H9 (cell line): ENCODE results near the gene ZNF275. TPM values are rescaled to one million over a fixed set of nuclear protein-coding genes. Genes with fewer than 3 reads are reported as not detected.

Experiments used
- DNase-seq: peaks from one replicate; pipeline ENCODE4 v3.0.0-alpha.2; 2017
- H2AFZ ChIP-seq: one replicate; pipeline ENCODE4 v1.6.1; 2013; ENCODE audit warnings: mild to moderate bottlenecking, low read length, control low read depth, moderate library complexity
- H2AK5ac ChIP-seq: 2 replicates; pipeline ENCODE4 v1.6.1; 2013; ENCODE audit warnings: low read length, control low read depth, mixed read lengths; ENCODE audit not compliant: insufficient read length
- H2BK120ac ChIP-seq: one replicate; pipeline ENCODE4 v1.6.1; 2013; ENCODE audit warnings: low read depth, mild to moderate bottlenecking, low read length, control low read depth, inconsistent platforms; ENCODE audit not compliant: poor library complexity, severe bottlenecking
- H2BK12ac ChIP-seq: 2 replicates; pipeline ENCODE4 v1.6.1; 2013; ENCODE audit warnings: low read length, control low read depth, mixed read lengths, low read depth; ENCODE audit not compliant: insufficient read length
- H2BK15ac ChIP-seq: 2 replicates; pipeline ENCODE4 v1.6.1; 2013; ENCODE audit warnings: low read depth, low read length, control low read depth
- H2BK20ac ChIP-seq: one replicate; pipeline ENCODE4 v1.6.1; 2013; ENCODE audit warnings: low read depth, mild to moderate bottlenecking, low read length, control low read depth, inconsistent platforms; ENCODE audit not compliant: poor library complexity, severe bottlenecking
- H2BK5ac ChIP-seq: 2 replicates; pipeline ENCODE4 v1.6.1; 2013; ENCODE audit warnings: low read length, control low read depth, mixed read lengths; ENCODE audit not compliant: insufficient read length
- H3K14ac ChIP-seq: 2 replicates; pipeline ENCODE4 v1.6.1; 2013; ENCODE audit warnings: low read length, control low read depth; ENCODE audit not compliant: insufficient read depth
- H3K18ac ChIP-seq: 2 replicates; pipeline ENCODE4 v1.6.1; 2013; ENCODE audit warnings: low read depth, mild to moderate bottlenecking, mixed read lengths, low read length, control low read depth; ENCODE audit not compliant: insufficient read length
- H3K23ac ChIP-seq: 2 replicates; pipeline ENCODE4 v1.6.1; 2013; ENCODE audit warnings: low read length, control low read depth, mixed read lengths, low read depth; ENCODE audit not compliant: insufficient read length
- H3K23me2 ChIP-seq: 2 replicates; pipeline ENCODE4 v1.6.1; 2013; ENCODE audit warnings: low read depth, mild to moderate bottlenecking, mixed read lengths, low read length, control low read depth; ENCODE audit not compliant: insufficient read length, poor library complexity, severe bottlenecking
- H3K27ac ChIP-seq: 2 replicates; pipeline ENCODE4 v1.5.1; 2013; ENCODE audit warnings: low read length, control low read depth, mixed read lengths, low read depth; ENCODE audit not compliant: insufficient read length
- H3K27me3 ChIP-seq: 2 replicates; pipeline ENCODE4 v1.6.1; 2013; ENCODE audit warnings: low read length, control low read depth, inconsistent platforms; ENCODE audit not compliant: insufficient read depth
- H3K4ac ChIP-seq: 2 replicates; pipeline ENCODE4 v1.6.1; 2013; ENCODE audit warnings: low read depth, mild to moderate bottlenecking, control low read depth, inconsistent platforms, low read length, moderate library complexity
- H3K4me1 ChIP-seq: 2 replicates; pipeline ENCODE4 v1.6.1; 2013; ENCODE audit warnings: low read length, control low read depth, inconsistent platforms; ENCODE audit not compliant: insufficient read depth
- H3K4me2 ChIP-seq: 2 replicates; pipeline ENCODE4 v1.6.1; 2013; ENCODE audit warnings: low read length, control low read depth, mixed read lengths; ENCODE audit not compliant: insufficient read length, insufficient read depth
- H3K56ac ChIP-seq: 2 replicates; pipeline ENCODE4 v1.6.1; 2013; ENCODE audit warnings: low read depth, mild to moderate bottlenecking, mixed read lengths, low read length, control low read depth; ENCODE audit not compliant: insufficient read length
- H3K79me1 ChIP-seq: 2 replicates; pipeline ENCODE4 v1.6.1; 2013; ENCODE audit warnings: low read depth, mild to moderate bottlenecking, moderate library complexity, low read length, control low read depth, inconsistent platforms; ENCODE audit not compliant: insufficient read depth, poor library complexity, severe bottlenecking
- H3K79me2 ChIP-seq: 2 replicates; pipeline ENCODE4 v1.6.1; 2013; ENCODE audit warnings: low read length, control low read depth, inconsistent platforms; ENCODE audit not compliant: insufficient read depth
- H3K9ac ChIP-seq: 2 replicates; pipeline ENCODE4 v1.6.1; 2013; ENCODE audit warnings: low read length, control low read depth, mixed read lengths; ENCODE audit not compliant: insufficient read length; ENCODE audit errors: extremely low read depth
- H3K9me3 ChIP-seq: one replicate; pipeline ENCODE4 v1.6.1; 2013; ENCODE audit warnings: low read depth, low read length, inconsistent platforms; ENCODE audit not compliant: control insufficient read depth
- H3T11ph ChIP-seq: one replicate; pipeline ENCODE4 v1.6.1; 2013; ENCODE audit warnings: mild to moderate bottlenecking, low read length, control low read depth, inconsistent platforms
- H4K20me1 ChIP-seq: one replicate; pipeline ENCODE4 v1.6.1; 2013; ENCODE audit not compliant: control insufficient read depth, insufficient read length, insufficient read depth
- H4K5ac ChIP-seq: 2 replicates; pipeline ENCODE4 v1.6.1; 2013; ENCODE audit warnings: low read depth, mild to moderate bottlenecking, mixed read lengths, low read length, control low read depth; ENCODE audit not compliant: insufficient read length
- H4K8ac ChIP-seq: replicated peaks from 2 replicates; pipeline ENCODE4 v1.6.1; 2013; ENCODE audit warnings: low read length, control low read depth, mixed read lengths, low read depth; ENCODE audit not compliant: insufficient read length
- H4K91ac ChIP-seq: 2 replicates; pipeline ENCODE4 v1.6.1; 2013; ENCODE audit warnings: low read depth, mild to moderate bottlenecking, moderate library complexity, mixed read lengths, low read length, control low read depth; ENCODE audit not compliant: insufficient read length
- H3K27ac Mint-ChIP-seq, 3 experiments: 2 replicates in 2 of 3; 3 replicates in 1 of 3; pipeline ENCODE4 v1.8.0; 2020 to 2021; ENCODE audit warnings: mixed read lengths in 3 of 3, mild to moderate bottlenecking in 1 of 3, moderate library complexity in 1 of 3
- H3K27me3 Mint-ChIP-seq: 2 replicates; pipeline ENCODE4 v1.8.0; 2021; ENCODE audit warnings: low read depth, mild to moderate bottlenecking, moderate library complexity, mixed read lengths
- H3K36me3 Mint-ChIP-seq, 3 experiments: 2 replicates in 2 of 3; 3 replicates in 1 of 3; pipeline ENCODE4 v1.8.0; 2020 to 2021; ENCODE audit warnings: low read depth in 3 of 3, mixed read lengths in 3 of 3; ENCODE audit not compliant: insufficient read depth in 1 of 3
- H3K4me1 Mint-ChIP-seq, 2 experiments: 2 replicates each; pipeline ENCODE4 v1.8.0; 2020; ENCODE audit warnings: mixed read lengths in 2 of 2
- H3K4me3 Mint-ChIP-seq, 2 experiments: 2 replicates in 1 of 2; 3 replicates in 1 of 2; pipeline ENCODE4 v1.8.0; 2020 to 2021; ENCODE audit warnings: mild to moderate bottlenecking in 2 of 2, mixed read lengths in 2 of 2, moderate library complexity in 1 of 2
- H3K9me3 Mint-ChIP-seq, 2 experiments: 2 replicates in 1 of 2; 3 replicates in 1 of 2; pipeline ENCODE4 v1.8.0; 2020; ENCODE audit warnings: mild to moderate bottlenecking in 2 of 2, mixed read lengths in 2 of 2, moderate library complexity in 1 of 2
- CTCF ChIP-seq: fragments of 200-600 bp; sonication (generic); conservative IDR thresholded peaks from 3 replicates; pipeline ENCODE4 v1.8.0; 2021; ENCODE audit warnings: antibody characterized with exemption, mild to moderate bottlenecking
- WGBS: extraction: QIAGEN DNeasy Blood & Tissue Kit; methylation state at CpG from one replicate; pipeline ENCODE4 v1.1.7; 2013; ENCODE audit warnings: missing lambda C conversion rate, low lambda C conversion rate, mixed read lengths; ENCODE audit not compliant: insufficient read length; ENCODE audit errors: extremely low coverage; 5-methylcytosine and 5-hydroxymethylcytosine counted together
- total RNA-seq: library from RNA; stranded (reverse); gene quantifications from 2 replicates; pipeline ENCODE4 v1.2.1, GENCODE V29; 2021

Gene ZNF275
- total RNA-seq, 1 experiment from 2014 or later: 11.8 TPM

- H3K36me3 Mint-ChIP-seq: peaks cover 0 to 4% (median 0%) of the 10 kb centered on the region in 3 experiments; a peak in 3 of 7 replicates
- H3K27ac ChIP-seq: no peak overlapping the region
- H3K18ac ChIP-seq: no peak overlapping the region
- no peak overlapping the region for H3K56ac ChIP-seq
- no peaks in the 10 kb centered on the region for H3K27me3 ChIP-seq
- H2AFZ ChIP-seq: no peak overlapping the region
- no peak overlapping the region for H3K27ac Mint-ChIP-seq
- H3K9me3 ChIP-seq: peaks cover 35% of the 10 kb centered on the region
- no peak overlapping the region for H2AK5ac ChIP-seq
- peaks cover 5% of the 10 kb centered on the region for H3K23me2 ChIP-seq
- no peak overlapping the region for H3K4me2 ChIP-seq
- H3T11ph ChIP-seq: no peak overlapping the region
- peaks cover 12% of the 10 kb centered on the region for H3K27me3 Mint-ChIP-seq
- no peaks in the 10 kb centered on the region for H3K79me2 ChIP-seq
- no peak overlapping the region for H2BK15ac ChIP-seq
- no peak overlapping the region for H3K4me3 Mint-ChIP-seq
- no peak overlapping the region for H2BK5ac ChIP-seq
- no peak overlapping the region for H3K9ac ChIP-seq
- H2BK20ac ChIP-seq: no peak overlapping the region
- H3K79me1 ChIP-seq: no peaks in the 10 kb centered on the region
- no peak for TF ChIP-seq CTCF
- H2BK120ac ChIP-seq: no peak overlapping the region
- DNase-seq: no peak
- no peak overlapping the region for H3K4ac ChIP-seq
- no peaks in the 10 kb centered on the region for H4K20me1 ChIP-seq
- no peak overlapping the region for H4K5ac ChIP-seq
- H3K9me3 Mint-ChIP-seq: peaks cover 54 to 57% of the 10 kb centered on the region in 2 experiments
- no peaks in the 10 kb centered on the region for H3K4me1 ChIP-seq
- H3K4me1 Mint-ChIP-seq: peaks cover 0 to 6% of the 10 kb centered on the region in 2 experiments; a peak in 1 of 4 replicates
- H4K91ac ChIP-seq: no peak overlapping the region
- no peak overlapping the region for H3K23ac ChIP-seq
- H2BK12ac ChIP-seq: no peak overlapping the region
- H3K14ac ChIP-seq: no peak overlapping the region; the same call in 1 of the 2 replicates
- WGBS: no CpG with 5 or more reads among the region's 26 CpGs
- no peak overlapping the region for H4K8ac ChIP-seq
Observed at GRCh38 chrX:153395613-153396319, 61.8 kb downstream of the ZNF275 start.
